H1 (cell line): ENCODE measurements around the gene SMARCE1. TPM values are rescaled to one million over a fixed set of nuclear protein-coding genes. Genes with fewer than 3 reads are reported as not detected.

Source experiments
- CREB1 ChIP-seq: IDR thresholded peaks from 2 replicates; pipeline ENCODE4 v1.6.1; 2012; ENCODE audit warnings: inconsistent platforms
- KDM1A ChIP-seq: fragments of 200-600, 300-600 bp; sonication (generic); IDR thresholded peaks from 2 replicates; pipeline ENCODE4 v1.7.1; 2016; ENCODE audit warnings: mild to moderate bottlenecking, low read length, borderline replicate concordance
- NANOG ChIP-seq: IDR thresholded peaks from 2 replicates; pipeline ENCODE4 v1.6.1; 2011; ENCODE audit warnings: low read length, low read depth, mild to moderate bottlenecking, inconsistent platforms; ENCODE audit not compliant: insufficient read depth, poor library complexity, severe bottlenecking
- SP1 ChIP-seq: IDR thresholded peaks from 2 replicates; pipeline ENCODE4 v1.6.1; 2011; ENCODE audit warnings: low read depth, low read length
- polyA plus RNA-seq, 7 experiments: library from polyadenylated mRNA; depleted of rRNA in 3 of 7; stranded (reverse) in 5 of 7; unstranded in 2 of 7; fragments of >200 nt in 5 of 7; fragments of 200-250 nt in 2 of 7; gene quantifications; 1 replicate in 5 of 7; 2 replicates in 1 of 7; 4 replicates in 1 of 7; pipeline versions ENCODE4 v1.2.1 to v1.2.3, GENCODE V29; 2011 to 2013; ENCODE audit warnings: missing spikeins in 2 of 7, mixed read lengths in 2 of 7
- total RNA-seq: library from RNA; stranded (reverse); fragmentation: NEBNext Ultra II Directional; extraction: Animal tissue kit (Norgen Biotek cat#: 25700); gene quantifications from 2 replicates; pipeline ENCODE4 v1.2.1, GENCODE V29; 2021

The SMARCE1 gene
- total and polyA plus RNA-seq, 2 of the 8 experiments (the other 6 are each of a cell fraction or from before 2014, with no cell fraction given), result 30.7 to 131 TPM

DNA sequence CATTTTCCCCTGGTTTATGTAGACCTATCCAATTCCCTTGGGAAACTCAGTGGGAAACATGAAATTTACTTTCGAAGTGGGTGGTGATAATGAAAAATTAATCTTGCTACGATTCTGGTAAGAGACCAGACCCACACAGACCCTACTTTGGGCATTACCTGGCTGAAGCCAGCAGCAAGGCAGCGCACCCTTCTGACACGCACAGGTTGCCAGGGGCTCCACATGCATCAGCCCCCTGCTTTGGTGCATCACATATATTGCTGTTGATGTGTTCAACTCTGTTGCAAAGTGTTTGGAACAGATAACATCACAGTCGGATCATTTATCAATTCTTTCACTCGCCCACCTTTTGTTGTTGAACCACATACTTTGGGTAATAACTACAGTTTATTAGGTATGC is 26.6 kb downstream of the SMARCE1 start (continued):
- TF ChIP-seq NANOG (no peak), CREB1 (no peak), KDM1A (no peak), SP1 (no peak)
